Activated CD4-positive, alpha-beta T cell treated with anti-CD3 and anti-CD28 coated beads, Interleukin-2, amount 50 U/mL, for 48 hours (primary cell): ENCODE measurements around the gene RTN4.

Experiments
- DNase-seq, 2 experiments: peaks; one replicate each; pipeline ENCODE4 v3.0.0-alpha.2; 2020

Gene RTN4

GRCh38 chr2:54966837-54967236 is 83.4 kb downstream of the RTN4 start:
- DNase-seq: no peak

DNA sequence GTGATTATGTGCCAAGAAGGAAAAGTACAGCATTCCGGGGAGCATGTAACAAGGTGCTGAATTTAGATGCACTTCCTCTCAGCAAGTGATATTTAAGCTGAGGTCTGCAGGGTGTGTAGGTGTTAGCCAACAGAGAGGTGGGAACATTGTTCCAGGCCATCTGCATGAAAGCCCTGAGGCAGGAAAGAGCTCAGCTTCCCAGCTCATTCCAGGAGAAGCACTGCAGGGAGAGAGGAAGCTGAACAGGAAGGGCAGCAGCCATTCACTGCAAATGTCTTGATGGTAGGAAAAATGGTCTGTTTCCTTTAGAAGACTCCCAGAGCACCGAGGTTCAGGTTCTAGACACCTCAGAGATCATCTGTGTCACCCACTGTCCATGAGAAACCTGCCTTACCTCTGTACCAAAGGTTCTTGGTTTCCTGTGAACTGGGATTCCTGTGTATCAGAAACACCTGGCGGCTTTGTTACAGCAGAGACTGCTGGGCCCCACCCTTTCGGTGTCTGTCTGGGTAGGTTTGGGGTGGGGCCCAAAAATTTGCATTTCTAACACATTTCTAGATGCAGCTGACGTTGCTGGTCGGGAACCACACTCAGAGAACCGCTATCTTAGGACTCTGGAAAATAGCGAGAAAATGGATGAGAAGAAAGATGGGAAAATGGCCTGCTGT is 84.0 kb downstream of the RTN4 start:
- no peak for DNase-seq

GRCh38 chr2:54965425-54965824 is 84.8 kb downstream of the RTN4 start:
- no peak for DNase-seq

DNA sequence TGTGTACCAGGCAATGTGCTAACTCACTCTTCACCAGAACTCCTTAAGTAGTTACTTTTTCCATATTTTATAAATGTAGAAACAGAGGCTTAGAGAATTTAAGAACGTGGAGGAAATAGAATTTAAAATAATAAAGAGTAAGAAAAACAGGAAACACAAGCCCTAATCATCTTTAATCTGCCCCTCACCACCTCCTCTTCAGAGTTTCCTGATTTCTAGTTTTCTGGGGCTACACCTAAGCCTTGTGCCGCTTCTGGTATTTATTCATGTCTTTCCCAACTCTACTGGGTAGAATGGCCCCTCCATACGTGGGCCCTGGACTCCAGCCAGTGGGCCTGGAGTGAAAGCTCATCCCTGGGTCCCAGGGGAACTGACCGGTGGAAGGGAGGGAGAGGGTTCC is 85.4 kb downstream of the RTN4 start:
- DNase-seq: no peak

DNA sequence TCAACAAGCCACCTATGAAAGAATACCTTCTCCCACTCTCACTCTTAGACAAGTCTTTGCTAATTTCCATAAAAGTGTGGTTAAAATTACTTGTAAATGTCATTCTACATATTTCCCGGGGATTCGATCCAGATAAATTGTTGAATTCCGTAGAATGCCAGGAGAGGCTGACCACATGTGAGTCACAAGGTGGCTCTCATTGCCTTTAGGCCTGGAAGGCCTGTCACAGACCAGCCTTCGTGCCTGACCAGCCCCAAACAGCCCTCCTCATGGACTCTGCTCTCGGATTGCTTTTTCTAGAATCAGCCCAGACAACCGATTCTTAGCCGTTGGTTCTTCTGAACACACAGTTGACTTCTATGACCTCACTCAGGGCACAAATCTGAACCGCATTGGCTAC is 86.0 kb downstream of the RTN4 start:
- DNase-seq: no peak

GRCh38 chr2:54963476-54963875 is 86.8 kb downstream of the RTN4 start:
- DNase-seq: no peak

DNA sequence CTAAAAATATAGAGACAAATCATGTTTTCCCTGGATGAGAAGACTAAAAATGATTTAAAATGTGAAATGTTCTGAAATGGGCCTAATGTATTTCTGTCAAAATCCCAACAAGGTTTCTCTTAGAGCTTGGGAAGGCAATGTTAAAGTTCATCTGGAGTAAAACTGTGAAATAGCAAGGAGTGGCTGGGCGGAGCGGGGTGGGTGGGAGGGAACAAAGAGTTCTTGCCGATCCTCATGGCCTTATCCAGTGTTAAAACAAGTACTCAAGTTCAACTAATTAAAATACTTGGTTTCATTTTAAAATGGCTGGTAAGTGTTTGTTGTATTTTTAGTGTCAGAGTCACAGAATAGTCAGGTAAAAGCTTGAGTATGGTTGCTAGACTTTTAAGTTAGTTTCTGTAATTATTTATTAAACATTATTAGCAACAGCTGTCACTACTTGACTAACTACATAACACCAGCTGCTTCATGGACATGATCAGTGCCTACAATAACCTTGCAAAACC is 87.3 kb downstream of the RTN4 start:
- no peak for DNase-seq

GRCh38 chr2:54962511-54962910 is 87.7 kb downstream of the RTN4 start:
- DNase-seq: no peak

GRCh38 chr2:54960164-54960563 is 90.1 kb downstream of the RTN4 start:
- no peak for DNase-seq

GRCh38 chr2:54958717-54959371 is 91.4 kb downstream of the RTN4 start:
- no peak for DNase-seq

DNA sequence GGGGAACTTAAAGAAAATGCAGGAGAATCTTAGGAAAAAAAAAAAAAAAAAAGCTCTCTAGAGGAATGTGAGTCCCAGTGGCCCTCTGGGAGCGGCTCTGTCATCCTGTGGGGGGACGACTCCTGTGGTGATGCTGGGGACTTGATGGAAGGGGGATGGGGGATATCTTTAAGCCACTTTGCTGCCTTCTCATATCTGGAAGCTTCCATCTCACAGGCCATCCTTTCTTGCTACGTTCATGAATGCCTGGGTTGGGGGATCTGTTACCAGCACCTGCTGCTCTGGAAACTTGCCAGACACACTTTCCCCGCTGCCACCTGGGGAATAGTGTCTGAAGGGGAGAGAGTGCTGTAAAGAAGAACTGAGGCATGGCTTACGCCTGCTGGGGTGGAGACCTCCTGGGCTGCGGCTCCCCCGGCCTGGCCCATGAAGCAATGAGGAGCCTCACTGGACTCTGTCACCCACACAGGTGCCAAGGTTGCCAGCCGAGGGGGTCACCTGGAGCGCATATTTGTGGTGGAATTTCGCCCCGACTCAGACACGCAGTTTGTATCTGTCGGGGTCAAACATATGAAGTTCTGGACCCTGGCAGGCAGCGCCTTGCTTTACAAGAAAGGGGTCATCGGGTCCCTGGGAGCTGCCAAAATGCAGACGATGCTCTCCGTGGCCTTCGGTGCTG is 92.8 kb downstream of the RTN4 start:
- no peak for DNase-seq

DNA sequence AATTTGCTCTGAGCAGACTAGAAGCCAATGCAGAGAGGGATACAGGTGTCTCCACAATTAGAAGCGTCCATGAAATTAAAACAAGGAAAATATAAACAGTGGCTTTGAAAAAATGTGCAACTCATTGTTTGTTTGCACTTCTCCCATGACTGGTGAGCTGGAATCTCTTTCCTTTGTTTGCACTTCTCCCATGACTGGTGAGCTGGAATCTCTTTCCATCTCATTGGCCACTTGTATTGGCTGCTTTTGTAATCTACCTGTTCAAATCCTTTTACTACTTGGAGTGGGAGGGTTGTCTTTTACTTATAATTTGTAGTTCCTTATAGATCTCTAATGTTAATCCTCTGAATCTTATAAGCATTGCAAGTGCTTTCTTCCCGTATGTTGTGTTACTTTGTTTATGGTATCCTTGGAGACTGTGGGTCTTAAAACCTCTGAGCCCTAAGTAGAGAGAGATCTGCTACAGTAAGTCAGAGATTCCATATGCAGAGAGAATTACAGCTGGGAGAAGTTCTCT is 94.1 kb downstream of the RTN4 start:
- DNase-seq: no peak

GRCh38 chr2:54955358-54956110 is 94.7 kb downstream of the RTN4 start:
- DNase-seq: no peak

DNA sequence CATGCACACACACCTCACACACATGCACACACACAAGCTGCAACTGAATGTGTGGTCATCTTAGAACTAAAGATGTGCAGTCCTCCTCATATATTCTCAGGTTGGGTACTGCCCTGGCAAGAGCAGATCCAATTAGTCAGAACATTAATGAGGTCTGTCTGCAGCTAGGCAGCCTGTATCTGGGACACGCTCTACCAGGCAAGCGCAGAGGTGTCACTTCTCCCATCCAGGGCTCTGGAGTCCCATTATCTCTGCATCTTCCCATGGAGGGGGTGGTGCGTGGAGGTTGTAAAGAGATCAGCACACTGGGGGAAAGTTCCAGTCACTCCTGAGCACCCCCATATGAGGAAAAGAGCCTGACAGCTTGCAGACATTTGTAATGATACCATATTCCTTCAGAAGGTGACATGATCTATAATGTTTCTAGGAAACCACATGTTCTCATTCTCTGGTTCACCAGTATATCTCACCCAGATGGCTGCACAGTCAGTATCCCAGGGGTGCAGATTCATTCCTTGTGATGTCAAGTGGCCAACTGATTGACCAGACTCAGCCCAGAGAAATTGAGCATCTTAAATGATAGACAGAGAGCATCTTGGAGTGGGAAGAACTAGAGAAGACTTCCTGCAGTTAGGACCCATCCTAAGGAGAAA is 95.4 kb downstream of the RTN4 start:
- no peak for DNase-seq

DNA sequence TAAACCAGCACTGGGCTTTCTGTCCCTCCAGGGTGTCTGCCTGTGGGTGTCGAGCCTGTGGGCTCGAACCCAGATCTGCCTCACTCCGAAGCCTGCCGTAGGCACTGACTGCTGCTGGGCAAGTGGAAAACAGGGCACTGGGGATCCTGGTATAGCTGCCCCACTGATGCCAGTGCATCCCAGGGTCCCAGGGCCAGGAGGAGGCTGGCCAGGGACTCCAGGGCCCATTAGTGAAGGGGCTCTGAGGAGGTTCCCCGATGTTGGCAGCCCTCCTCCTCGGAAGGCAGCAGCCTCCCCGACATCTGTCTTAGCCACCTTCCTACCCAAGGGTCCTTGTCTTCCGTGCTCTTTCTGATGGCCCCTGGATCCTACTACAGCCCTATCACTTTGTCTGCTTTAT is 96.1 kb downstream of the RTN4 start:
- no peak for DNase-seq

DNA sequence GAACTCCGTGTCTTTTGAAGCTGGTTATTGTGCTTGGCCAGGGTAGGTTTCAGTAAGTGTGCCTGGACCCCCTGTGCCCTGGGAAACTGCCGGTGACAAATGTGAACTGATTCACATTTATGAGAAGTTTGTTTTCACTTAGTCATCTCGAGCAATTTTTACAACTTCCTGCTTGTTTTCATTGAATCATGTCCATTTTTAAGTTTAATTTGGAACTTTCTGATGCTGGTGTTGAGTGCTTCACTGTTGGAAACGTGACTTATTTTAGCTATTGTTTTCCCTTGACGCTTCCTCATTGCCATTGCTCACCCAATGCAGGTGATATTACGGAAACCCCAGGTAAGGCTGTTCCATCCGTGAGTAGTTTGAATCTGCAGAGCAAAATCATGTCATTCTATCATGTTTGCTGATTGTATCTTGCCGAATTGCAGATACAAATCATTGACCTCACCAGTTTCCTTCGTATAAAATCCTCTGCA is 97.2 kb downstream of the RTN4 start:
- DNase-seq: no peak

DNA sequence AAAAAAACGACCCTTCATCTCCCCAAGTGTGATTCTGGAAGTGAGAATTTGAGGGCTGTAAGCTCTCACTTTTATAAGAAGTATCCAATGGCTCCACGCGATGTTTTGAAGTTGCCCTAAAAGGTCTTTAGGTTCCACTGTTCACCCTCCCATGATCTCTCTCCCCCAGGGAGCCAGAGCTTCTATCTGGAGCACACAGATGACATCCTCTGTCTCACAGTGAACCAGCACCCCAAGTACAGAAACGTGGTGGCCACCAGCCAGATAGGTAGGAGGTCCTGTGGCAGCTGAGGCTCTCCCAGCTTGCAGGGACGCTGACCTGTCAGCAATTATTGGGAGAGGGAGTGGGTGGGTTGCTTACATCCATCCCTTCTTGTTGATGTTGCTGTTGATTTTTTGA is 97.8 kb downstream of the RTN4 start:
- DNase-seq: no peak

DNA sequence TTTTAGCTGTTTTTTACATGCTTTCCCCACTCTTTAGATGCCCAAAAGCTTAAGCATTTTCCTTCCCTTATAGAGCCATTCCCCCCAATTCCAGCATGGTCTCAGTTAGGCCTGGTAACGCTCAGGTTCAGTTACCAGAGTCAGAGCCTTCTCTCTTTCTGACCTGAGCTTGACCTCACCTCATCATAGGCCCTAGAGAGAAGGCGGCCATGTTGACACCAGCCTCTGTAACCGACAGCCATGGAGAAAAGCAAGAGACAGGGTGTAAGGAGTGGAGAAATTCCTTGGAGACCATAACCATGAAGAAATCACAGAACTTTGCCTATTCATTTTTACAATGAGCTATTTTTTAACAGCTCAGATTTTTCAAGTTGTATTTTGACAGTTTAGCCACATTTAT is 99.4 kb downstream of the RTN4 start:
- no peak for DNase-seq

GRCh38 chr2:54949431-54949830 is 100.8 kb downstream of the RTN4 start:
- DNase-seq: no peak

DNA sequence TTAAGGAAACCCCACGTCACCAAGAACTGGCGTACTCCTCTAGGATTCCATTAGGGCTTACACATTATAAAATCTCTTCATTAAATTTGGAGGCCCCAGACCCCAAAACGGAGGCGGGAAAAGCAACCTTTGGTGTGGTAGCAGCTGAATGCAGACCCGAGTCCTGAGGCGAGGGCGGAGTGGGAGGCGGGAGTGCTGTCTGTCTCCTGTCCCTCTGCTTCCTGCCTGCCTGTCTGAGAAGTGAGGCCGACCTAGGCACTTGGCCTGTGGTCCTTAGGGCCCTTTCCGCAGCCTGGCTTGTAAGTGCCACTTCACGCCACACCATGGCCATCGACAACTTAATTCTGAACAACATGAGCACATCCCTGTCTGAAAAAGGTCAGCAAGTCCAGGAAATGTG is 102.1 kb downstream of the RTN4 start:
- no peak for DNase-seq

DNA sequence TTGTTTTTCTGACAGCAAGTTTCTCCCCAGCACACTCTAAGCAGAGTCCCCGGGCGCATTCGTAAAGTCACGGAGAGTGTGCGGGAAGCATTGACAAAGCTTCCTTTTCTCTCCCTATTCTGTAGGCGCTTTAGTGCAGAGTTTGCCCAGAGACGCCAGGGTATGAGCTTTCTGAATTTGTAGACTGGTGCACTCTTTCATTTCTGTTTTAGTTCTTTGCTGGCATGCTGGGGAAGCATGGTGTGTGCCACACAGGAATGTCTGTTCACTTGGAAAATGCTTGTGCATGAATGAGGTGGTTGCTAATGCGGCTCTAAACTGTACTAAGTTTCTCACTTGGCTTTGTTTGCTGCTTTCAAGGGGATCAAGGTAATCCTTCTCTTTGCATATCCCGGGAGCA is 102.6 kb downstream of the RTN4 start:
- no peak for DNase-seq

DNA sequence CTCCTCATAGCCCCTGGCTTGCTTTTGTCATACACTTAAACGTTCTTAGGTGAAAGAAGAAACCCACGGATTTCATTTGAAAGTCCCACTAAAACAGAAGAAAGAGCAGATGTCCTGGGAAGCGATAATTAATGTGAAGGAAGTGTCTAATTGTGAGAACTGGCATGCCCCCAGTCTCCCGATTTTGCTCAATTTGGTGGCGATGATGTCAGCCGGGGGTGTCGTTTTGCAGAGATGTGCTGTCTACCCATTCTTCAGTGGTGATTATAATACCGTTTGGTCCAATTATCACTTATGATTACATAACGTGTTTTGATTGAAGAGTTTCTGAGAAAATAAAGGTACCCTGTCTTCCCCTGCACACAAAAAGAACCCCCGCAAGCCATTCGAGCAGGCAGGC is 103.1 kb downstream of the RTN4 start:
- DNase-seq: no peak
